GM12878 (cell line): ENCODE measurements around the gene ATP4A. TPM values are rescaled to one million over a fixed set of nuclear protein-coding genes. Genes with fewer than 3 reads are reported as not detected.

Source experiments
- ATAC-seq: fragments of 200-7000 bp; cut with Tn5 transposase; 3 replicates; pipeline ENCODE4 v1.9.1; 2020; ENCODE audit warnings: mild to moderate bottlenecking, moderate library complexity
- BruUV-seq: library from RNA; stranded (reverse); fragments of 400-500 nt; replicated peaks from 2 replicates; lab custom pipeline; 2021; lab: Mats Ljungman, UMichigan
- CTCF ChIA-PET: fragments of 300-600 bp; sonication (Branson Sonifier 250); formaldehyde crosslinking; extraction: SDS; loops from one replicate; lab custom pipeline; 2021; ENCODE audit warnings: inconsistent platforms; lab: Yijun Ruan, JAX
- POLR2A ChIA-PET: fragments of 350-600 bp; formaldehyde crosslinking; extraction: SDS; loops from one replicate; lab custom pipeline; 2021; ENCODE audit warnings: inconsistent platforms; lab: Charles Lee
- RAD21 ChIA-PET: fragments of 300-600 bp; sonication (Branson Sonifier 250); formaldehyde crosslinking; loops from one replicate; lab custom pipeline; 2023; ENCODE audit warnings: antibody characterized with exemption; ENCODE audit not compliant: unreplicated experiment; lab: Charles Lee
- SMC1A ChIA-PET: fragments of 300-600 bp; sonication (Branson Sonifier 250); formaldehyde crosslinking; loops from one replicate; lab custom pipeline; 2023; ENCODE audit not compliant: unreplicated experiment, uncharacterized antibody; lab: Charles Lee
- DNase-seq: peaks from one replicate; pipeline ENCODE4 v3.0.0-alpha.2; 2011; ENCODE audit warnings: low read depth, low spot score
- FAIRE-seq: peaks from 3 replicates; lab custom pipeline; 2011; peaks lifted over from hg19 to GRCh38; lab: Jason Lieb, UNC
- H2AFZ ChIP-seq: 2 replicates; pipeline ENCODE4 v1.6.0; 2011; ENCODE audit warnings: low read depth, low read length, control low read depth; ENCODE audit not compliant: control insufficient read depth
- H3K27ac ChIP-seq: 2 replicates; pipeline ENCODE4 v1.5.1; 2011; ENCODE audit warnings: control low read depth; ENCODE audit not compliant: control insufficient read depth, insufficient read depth
- H3K27me3 ChIP-seq, 2 experiments: replicated peaks in 1 of 2; 2 replicates each; pipeline versions ENCODE4 v1.6.0 to v1.6.1; 2011; ENCODE audit warnings: low read length in 1 of 2; ENCODE audit not compliant: control insufficient read depth in 2 of 2, insufficient read depth in 2 of 2
- H3K36me3 ChIP-seq, 2 experiments: 2 replicates each; pipeline ENCODE4 v1.5.1; 2011; ENCODE audit warnings: low read length in 1 of 2; ENCODE audit not compliant: control insufficient read depth in 2 of 2, insufficient read depth in 2 of 2
- H3K4me1 ChIP-seq: 2 replicates; pipeline ENCODE4 v1.6.1; 2011; ENCODE audit warnings: mild to moderate bottlenecking, low read length, moderate library complexity, mixed read lengths; ENCODE audit not compliant: control insufficient read depth, insufficient read depth
- H3K4me2 ChIP-seq: 2 replicates; pipeline ENCODE4 v1.6.0; 2011; ENCODE audit warnings: control low read depth; ENCODE audit not compliant: control insufficient read depth, insufficient read depth
- H3K4me3 ChIP-seq: fragments of 200-600 bp; sonication (generic); 2 replicates; pipeline ENCODE4 v1.5.1; 2016
- H3K79me2 ChIP-seq: 2 replicates; pipeline ENCODE4 v1.6.0; 2011; ENCODE audit warnings: low read length; ENCODE audit not compliant: control insufficient read depth, insufficient read depth
- H3K9ac ChIP-seq: 2 replicates; pipeline ENCODE4 v1.8.0; 2011; ENCODE audit warnings: low read length, control low read depth, mixed read lengths; ENCODE audit not compliant: control insufficient read depth, insufficient read depth
- H3K9me3 ChIP-seq: replicated peaks from 3 replicates; pipeline ENCODE4 v1.5.1; 2011; ENCODE audit warnings: mild to moderate bottlenecking, low read length; ENCODE audit not compliant: control insufficient read depth, insufficient read depth
- H4K20me1 ChIP-seq: 2 replicates; pipeline ENCODE4 v1.6.0; 2011; ENCODE audit not compliant: control insufficient read depth, insufficient read depth
- BMI1 ChIP-seq: fragments of 450-650 bp; IDR thresholded peaks from 2 replicates; pipeline ENCODE4 v1.6.1; 2016; ENCODE audit warnings: mild to moderate bottlenecking, moderate library complexity, borderline replicate concordance
- CBX3 ChIP-seq: fragments of 200-600 bp; sonication (generic); IDR thresholded peaks from 2 replicates; pipeline ENCODE4 v1.6.1; 2016; ENCODE audit warnings: low read depth, borderline replicate concordance
- CREB1 ChIP-seq: IDR thresholded peaks from 2 replicates; pipeline ENCODE4 v1.6.1; 2012; ENCODE audit warnings: low read depth, mild to moderate bottlenecking, inconsistent platforms
- MLLT1 ChIP-seq: fragments of 450-650 bp; IDR thresholded peaks from 2 replicates; pipeline ENCODE4 v1.6.1; 2016; ENCODE audit warnings: mild to moderate bottlenecking
- MTA3 ChIP-seq: IDR thresholded peaks from 2 replicates; pipeline ENCODE4 v1.6.1; 2012; ENCODE audit warnings: low read length, inconsistent platforms, borderline replicate concordance
- MXI1 ChIP-seq: fragments of 150-350 bp; IDR thresholded peaks from 2 replicates; pipeline ENCODE4 v1.6.1; 2011; ENCODE audit warnings: low read depth, mild to moderate bottlenecking, inconsistent platforms, low read length, improper control_type of control experiment
- PBX3 ChIP-seq: IDR thresholded peaks from 2 replicates; pipeline ENCODE4 v1.6.1; 2011; ENCODE audit warnings: mild to moderate bottlenecking, low read depth, low read length, moderate library complexity; ENCODE audit not compliant: insufficient replicate concordance
- SIX5 ChIP-seq: IDR thresholded peaks from 2 replicates; pipeline ENCODE4 v1.6.1; 2011; ENCODE audit warnings: mild to moderate bottlenecking, low read depth, low read length, moderate library complexity; ENCODE audit not compliant: severe bottlenecking
- WGBS: methylation state at CpG from one replicate; pipeline ENCODE4 v1.1.6; 2016; ENCODE audit warnings: low lambda C conversion rate; ENCODE audit not compliant: insufficient replicate concordance, insufficient coverage; ENCODE audit errors: missing lambda C conversion rate; 5-methylcytosine and 5-hydroxymethylcytosine counted together
- in situ Hi-C: fragments of 300-500 bp; cut with MboI; formaldehyde crosslinking; loops from 9 replicates; pipeline ENCODE4 v1.14.3; 2018; ENCODE audit warnings: mixed read lengths
- intact Hi-C: fragments of 100-400 bp; cut with micrococcal nuclease; formaldehyde crosslinking; loops from one replicate; pipeline ENCODE4 v1.14.2; 2022; ENCODE audit not compliant: unreplicated experiment
- polyA plus RNA-seq, 11 experiments: library from polyadenylated mRNA; depleted of rRNA in 4 of 11; unstranded in 6 of 11; stranded (reverse) in 5 of 11; fragments of >200 nt; fragmentation: Nextera tagmentation in 4 of 11; fragmentation: Illumina TruSeq in 1 of 11; extraction: Ambion mirVana in 4 of 11; extraction: Trizol in 1 of 11; gene quantifications; 1 replicate in 1 of 11; 2 replicates in 10 of 11; pipeline versions ENCODE4 v1.2.1 to v1.2.3, GENCODE V29; 2011 to 2016; ENCODE audit warnings: inconsistent platforms in 2 of 11, missing spikeins in 2 of 11, low read depth in 1 of 11
- total RNA-seq, 4 experiments: library from RNA; depleted of rRNA in 3 of 4; stranded (reverse); fragments of >200 nt in 3 of 4; fragmentation: Illumina TruSeq in 1 of 4; extraction: Trizol in 1 of 4; gene quantifications; 2 replicates each; pipeline versions ENCODE4 v1.2.1 to v1.2.3, GENCODE V29; 2013 to 2021
- TF ChIP-seq, protein P1 (sequence below): IDR thresholded peaks from 2 replicates; pipeline ENCODE4 v1.6.1; 2012; ENCODE audit warnings: improper control_type of control experiment, low read depth, low read length; ENCODE audit not compliant: insufficient replicate concordance
- TF ChIP-seq, protein P2 (sequence below): fragments of 450-650 bp; IDR thresholded peaks from 2 replicates; pipeline ENCODE4 v1.6.1; 2018; ENCODE audit warnings: borderline replicate concordance, mild to moderate bottlenecking; ENCODE audit not compliant: partially characterized antibody
- TF ChIP-seq, protein P3 (sequence below): IDR thresholded peaks from 2 replicates; pipeline ENCODE4 v1.6.1; 2011; ENCODE audit warnings: low read depth, mild to moderate bottlenecking, low read length, moderate library complexity, borderline replicate concordance; ENCODE audit errors: extremely low read depth

ATP4A gene
- total and polyA plus RNA-seq, 10 of the 15 experiments (the other 5 are each of a cell fraction or from before 2014, with no cell fraction given), result 0.03 to 1.5 (median 0.11) TPM; not detected in 3

DNA sequence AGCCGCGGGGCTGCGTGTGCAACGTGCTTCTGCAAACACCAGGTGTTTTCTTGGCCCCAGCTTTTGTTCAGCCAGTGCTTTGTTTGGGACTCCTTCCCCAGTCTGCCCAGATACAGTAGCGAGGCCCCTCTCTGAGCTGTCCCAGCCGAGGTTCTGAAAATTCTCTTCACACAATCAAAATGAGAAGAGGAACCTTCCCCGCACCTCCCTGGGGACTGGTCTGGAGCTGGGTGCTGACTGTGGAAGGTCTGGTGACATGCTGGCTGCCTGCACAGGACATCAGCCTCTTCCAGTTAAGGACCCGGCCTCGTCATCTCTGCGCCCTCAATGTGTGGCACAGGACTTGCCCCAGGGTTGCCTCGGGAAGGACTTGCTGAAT is 4.2 kb downstream of the ATP4A start:
- 1% methylated on average over 11 of the region's 11 CpGs for WGBS
- DNase-seq, result peak; percentile 46
- Histone ChIP-seq H3K27ac (no peak overlapping the region), H3K79me2 (no peaks in the 10 kb centered on the region), H2AFZ (no peak overlapping the region), H3K27me3 (no peaks in the 10 kb centered on the region; a peak in 2 of 4 replicates), H3K9ac (no peak overlapping the region), H3K9me3 (no peaks in the 10 kb centered on the region; the same call in 2 of the 3 replicates), H3K4me2 (peak overlapping the region; percentile 90), H3K36me3 (no peaks in the 10 kb centered on the region; a peak in 1 of 4 replicates), H4K20me1 (no peaks in the 10 kb centered on the region), H3K4me3 (no peak overlapping the region), H3K4me1 (peaks cover 30% of the 10 kb centered on the region)
- CTCF ChIA-PET, result interaction anchor here (1.2 to 2.6 kb wide), 2 partner anchors 10 to 64 kb away, joined by 4 to 17 read pairs; no protein-coding TSS in a partner anchor
- no TSS peak for BruUV-seq
- SMC1A ChIA-PET, result interaction anchor here (1.1 kb wide), 1 partner anchor 45 kb away, joined by 3 read pairs; no protein-coding TSS in a partner anchor
- in situ Hi-C loops, result no loop called here
- intact Hi-C loops, result no loop called here
- peak; percentile 44 for FAIRE-seq
- POLR2A ChIA-PET, result interaction anchor here (0.6 to 1.0 kb wide), 2 partner anchors 89 to 347 kb away, joined by 3 read pairs; partner anchors contain the start of gene COX6B1
- RAD21 ChIA-PET, result interaction anchor here (0.6 to 0.7 kb wide), 2 partner anchors 35 to 51 kb away, joined by 3 read pairs; no protein-coding TSS in a partner anchor
- ATAC-seq, result peak; percentile 87
- TF ChIP-seq MXI1, result peak; percentile 72
- TF ChIP-seq, protein P1, sequence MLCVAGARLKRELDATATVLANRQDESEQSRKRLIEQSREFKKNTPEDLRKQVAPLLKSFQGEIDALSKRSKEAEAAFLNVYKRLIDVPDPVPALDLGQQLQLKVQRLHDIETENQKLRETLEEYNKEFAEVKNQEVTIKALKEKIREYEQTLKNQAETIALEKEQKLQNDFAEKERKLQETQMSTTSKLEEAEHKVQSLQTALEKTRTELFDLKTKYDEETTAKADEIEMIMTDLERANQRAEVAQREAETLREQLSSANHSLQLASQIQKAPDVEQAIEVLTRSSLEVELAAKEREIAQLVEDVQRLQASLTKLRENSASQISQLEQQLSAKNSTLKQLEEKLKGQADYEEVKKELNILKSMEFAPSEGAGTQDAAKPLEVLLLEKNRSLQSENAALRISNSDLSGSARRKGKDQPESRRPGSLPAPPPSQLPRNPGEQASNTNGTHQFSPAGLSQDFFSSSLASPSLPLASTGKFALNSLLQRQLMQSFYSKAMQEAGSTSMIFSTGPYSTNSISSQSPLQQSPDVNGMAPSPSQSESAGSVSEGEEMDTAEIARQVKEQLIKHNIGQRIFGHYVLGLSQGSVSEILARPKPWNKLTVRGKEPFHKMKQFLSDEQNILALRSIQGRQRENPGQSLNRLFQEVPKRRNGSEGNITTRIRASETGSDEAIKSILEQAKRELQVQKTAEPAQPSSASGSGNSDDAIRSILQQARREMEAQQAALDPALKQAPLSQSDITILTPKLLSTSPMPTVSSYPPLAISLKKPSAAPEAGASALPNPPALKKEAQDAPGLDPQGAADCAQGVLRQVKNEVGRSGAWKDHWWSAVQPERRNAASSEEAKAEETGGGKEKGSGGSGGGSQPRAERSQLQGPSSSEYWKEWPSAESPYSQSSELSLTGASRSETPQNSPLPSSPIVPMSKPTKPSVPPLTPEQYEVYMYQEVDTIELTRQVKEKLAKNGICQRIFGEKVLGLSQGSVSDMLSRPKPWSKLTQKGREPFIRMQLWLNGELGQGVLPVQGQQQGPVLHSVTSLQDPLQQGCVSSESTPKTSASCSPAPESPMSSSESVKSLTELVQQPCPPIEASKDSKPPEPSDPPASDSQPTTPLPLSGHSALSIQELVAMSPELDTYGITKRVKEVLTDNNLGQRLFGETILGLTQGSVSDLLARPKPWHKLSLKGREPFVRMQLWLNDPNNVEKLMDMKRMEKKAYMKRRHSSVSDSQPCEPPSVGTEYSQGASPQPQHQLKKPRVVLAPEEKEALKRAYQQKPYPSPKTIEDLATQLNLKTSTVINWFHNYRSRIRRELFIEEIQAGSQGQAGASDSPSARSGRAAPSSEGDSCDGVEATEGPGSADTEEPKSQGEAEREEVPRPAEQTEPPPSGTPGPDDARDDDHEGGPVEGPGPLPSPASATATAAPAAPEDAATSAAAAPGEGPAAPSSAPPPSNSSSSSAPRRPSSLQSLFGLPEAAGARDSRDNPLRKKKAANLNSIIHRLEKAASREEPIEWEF, result no peak
- TF ChIP-seq CREB1, result 0 out of 2 replicates have a peak, but pooled peaks have one; percentile 24
- TF ChIP-seq, protein P2, sequence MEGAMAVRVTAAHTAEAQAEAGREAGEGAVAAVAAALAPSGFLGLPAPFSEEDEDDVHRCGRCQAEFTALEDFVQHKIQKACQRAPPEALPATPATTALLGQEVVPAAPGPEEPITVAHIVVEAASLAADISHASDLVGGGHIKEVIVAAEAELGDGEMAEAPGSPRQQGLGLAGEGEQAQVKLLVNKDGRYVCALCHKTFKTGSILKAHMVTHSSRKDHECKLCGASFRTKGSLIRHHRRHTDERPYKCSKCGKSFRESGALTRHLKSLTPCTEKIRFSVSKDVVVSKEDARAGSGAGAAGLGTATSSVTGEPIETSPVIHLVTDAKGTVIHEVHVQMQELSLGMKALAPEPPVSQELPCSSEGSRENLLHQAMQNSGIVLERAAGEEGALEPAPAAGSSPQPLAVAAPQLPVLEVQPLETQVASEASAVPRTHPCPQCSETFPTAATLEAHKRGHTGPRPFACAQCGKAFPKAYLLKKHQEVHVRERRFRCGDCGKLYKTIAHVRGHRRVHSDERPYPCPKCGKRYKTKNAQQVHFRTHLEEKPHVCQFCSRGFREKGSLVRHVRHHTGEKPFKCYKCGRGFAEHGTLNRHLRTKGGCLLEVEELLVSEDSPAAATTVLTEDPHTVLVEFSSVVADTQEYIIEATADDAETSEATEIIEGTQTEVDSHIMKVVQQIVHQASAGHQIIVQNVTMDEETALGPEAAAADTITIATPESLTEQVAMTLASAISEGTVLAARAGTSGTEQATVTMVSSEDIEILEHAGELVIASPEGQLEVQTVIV, result no peak
- TF ChIP-seq MTA3, result no peak
- TF ChIP-seq BMI1, result no peak
- no peak for TF ChIP-seq CBX3
- TF ChIP-seq SIX5, result no peak
- TF ChIP-seq, protein P3, sequence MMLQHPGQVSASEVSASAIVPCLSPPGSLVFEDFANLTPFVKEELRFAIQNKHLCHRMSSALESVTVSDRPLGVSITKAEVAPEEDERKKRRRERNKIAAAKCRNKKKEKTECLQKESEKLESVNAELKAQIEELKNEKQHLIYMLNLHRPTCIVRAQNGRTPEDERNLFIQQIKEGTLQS, result no peak
- no peak for TF ChIP-seq MLLT1
- TF ChIP-seq PBX3, result no peak
